Right cardiac atrium (tissue), 5 donors: ENCODE measurements around the gene SLC44A5. TPM values are rescaled to one million over a fixed set of nuclear protein-coding genes. Genes with fewer than 3 reads are reported as not detected.

ENCODE experiments used
- ATAC-seq, 2 donors: fragments of 200-7000 bp; cut with Tn5 transposase; one replicate each; pipeline versions ENCODE4 v1.8.0 to v1.9.1; 2020; ENCODE audit warnings: moderate library complexity in 2 of 2, mild to moderate bottlenecking in 1 of 2
- DNase-seq, 3 donors: peaks; one replicate each; pipeline ENCODE4 v3.0.0-alpha.2; 2020
- H3K27ac ChIP-seq: one replicate; pipeline ENCODE4 v1.5.1; 2013; ENCODE audit warnings: mild to moderate bottlenecking, low read length, control low read depth, moderate library complexity
- H3K27me3 ChIP-seq: one replicate; pipeline ENCODE4 v1.6.1; 2013; ENCODE audit not compliant: control insufficient read depth, insufficient read depth
- H3K4me1 ChIP-seq: one replicate; pipeline ENCODE4 v1.6.1; 2013; ENCODE audit warnings: low read length; ENCODE audit not compliant: control insufficient read depth, insufficient read depth
- H3K4me3 ChIP-seq: one replicate; pipeline ENCODE4 v1.5.1; 2013; ENCODE audit warnings: low read length, control low read depth
- H3K9me3 ChIP-seq: one replicate; pipeline ENCODE4 v1.6.1; 2013; ENCODE audit warnings: low read length; ENCODE audit not compliant: control insufficient read depth
- WGBS: extraction: QIAGEN DNeasy Blood & Tissue Kit; methylation state at CpG from one replicate; pipeline ENCODE4 v1.1.7; 2013; 5-methylcytosine and 5-hydroxymethylcytosine counted together
- intact Hi-C, 4 donors: fragments of 100-400 bp; cut with DNase I; formaldehyde crosslinking; loops; one replicate each; pipeline versions ENCODE4 v1.11.0 to v1.14.0; 2022 to 2023
- polyA plus RNA-seq: library from polyadenylated mRNA; stranded (reverse); fragments of 200-250 nt; gene quantifications from one replicate; pipeline ENCODE4 v1.2.3, GENCODE V29; 2013
- total RNA-seq, 4 donors: library from RNA; stranded (reverse); fragmentation: NEBNext Ultra II Directional; extraction: Animal tissue kit (Norgen Biotek cat#: 25700); gene quantifications; one replicate each; pipeline ENCODE4 v1.2.1, GENCODE V29; 2021
- donor health status: healthy with polysubstance abuse.
- donor health status: DM: no; HTN: yes; CAD: no.
- donor health status: DM: no; HTN: no; CAD: no.
- donor health status: DM: no; HTN: yes; CAD: no; lungs with severe emphysema.
- donor health status: DM: yes; HTN: yes; CAD: no.

Gene SLC44A5
- total and polyA plus RNA-seq, 5 donors: 0.48 to 4.1 (median 1.2) TPM

- H3K27me3 ChIP-seq: no peaks in the 10 kb centered on the region
- no peaks in the 10 kb centered on the region for H3K9me3 ChIP-seq
- H3K4me3 ChIP-seq: no peak overlapping the region
- no peak overlapping the region for H3K27ac ChIP-seq
- ATAC-seq (no peak), DNase-seq (no peak)
- intact Hi-C loops: no loop called here
- H3K4me1 ChIP-seq: peaks cover 1% of the 10 kb centered on the region
- 71% methylated on average over 2 of the region's 2 CpGs for WGBS
Measured at GRCh38 chr1:75170981-75171380, 439.9 kb downstream of the SLC44A5 start.

DNA sequence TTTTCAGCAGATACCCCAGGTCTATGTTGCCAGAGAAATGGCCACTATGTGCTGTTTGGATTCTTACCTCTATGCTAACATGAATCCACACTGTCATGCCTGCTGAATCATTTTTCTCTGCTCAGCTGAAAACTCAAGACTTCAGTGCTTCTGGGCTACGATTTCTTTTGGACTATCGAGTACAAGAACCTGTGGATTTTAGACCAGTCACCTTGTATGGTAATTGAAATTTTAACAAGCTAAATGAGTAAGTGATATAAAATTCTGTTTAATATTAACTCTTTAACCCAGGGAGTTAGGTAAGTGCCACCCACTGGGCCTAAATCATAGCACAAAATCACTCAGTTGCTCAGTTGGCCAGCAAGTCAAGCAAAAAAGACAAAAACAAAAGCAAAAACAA lies 440.9 kb downstream of the SLC44A5 start:
- Histone ChIP-seq H3K9me3 (no peaks in the 10 kb centered on the region), H3K4me3 (no peak overlapping the region), H3K27ac (no peak overlapping the region), H3K4me1 (peaks cover 1% of the 10 kb centered on the region), H3K27me3 (no peaks in the 10 kb centered on the region)
- no peak for ATAC-seq
- DNase-seq: no peak
- WGBS: 92% methylated on average over 2 of the region's 2 CpGs
- intact Hi-C loops: no loop called here

GRCh38 chr1:75166821-75167220 lies 444.1 kb downstream of the SLC44A5 start:
- WGBS: 79% methylated on average over 4 of the region's 4 CpGs
- Histone ChIP-seq H3K27ac (no peak overlapping the region), H3K4me1 (peaks cover 1% of the 10 kb centered on the region), H3K9me3 (no peaks in the 10 kb centered on the region), H3K27me3 (no peaks in the 10 kb centered on the region), H3K4me3 (no peak overlapping the region)
- ATAC-seq (no peak), DNase-seq (no peak)
- intact Hi-C loops: no loop called here

GRCh38 chr1:75165264-75165663 lies 445.6 kb downstream of the SLC44A5 start:
- ATAC-seq: no peak
- no peaks in the 10 kb centered on the region for H3K9me3 ChIP-seq
- H3K27me3 ChIP-seq: no peaks in the 10 kb centered on the region
- peaks cover 1% of the 10 kb centered on the region for H3K4me1 ChIP-seq
- intact Hi-C loops: no loop called here
- no peak for DNase-seq
- H3K4me3 ChIP-seq: no peak overlapping the region
- H3K27ac ChIP-seq: no peak overlapping the region

DNA sequence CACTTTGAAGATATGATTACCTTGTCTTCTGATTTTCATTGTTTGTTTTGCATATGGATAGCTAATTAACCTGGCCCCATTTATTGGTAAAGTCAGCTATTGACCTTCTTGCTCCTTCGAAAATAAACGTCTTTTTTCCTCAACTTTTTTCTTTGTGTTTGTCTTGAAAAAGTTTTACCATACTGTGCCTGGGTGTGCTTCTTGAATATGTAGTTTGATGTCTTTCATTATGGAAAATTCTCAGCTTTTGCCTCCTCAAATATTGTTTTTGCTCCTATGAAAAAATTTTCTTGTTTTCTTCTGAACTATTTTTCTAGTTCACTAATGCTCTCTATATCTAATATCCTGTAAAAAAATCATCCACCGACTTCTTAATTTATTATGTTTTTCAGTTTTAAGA lies 451.8 kb downstream of the SLC44A5 start:
- no peak overlapping the region for H3K4me3 ChIP-seq
- H3K27ac ChIP-seq: no peak overlapping the region
- ATAC-seq (no peak), DNase-seq (no peak)
- H3K9me3 ChIP-seq: no peaks in the 10 kb centered on the region
- H3K27me3 ChIP-seq: no peaks in the 10 kb centered on the region
- no peaks in the 10 kb centered on the region for H3K4me1 ChIP-seq
- WGBS: 79% methylated on average over 3 of the region's 3 CpGs
- intact Hi-C loops: no loop called here

Other genes starting within 250 kb of the SLC44A5 start
- 100 to 1,000 TPM; 171 to 197 (median 184) TPM for gene ACADM, start 113.6 kb upstream of the SLC44A5 start, total RNA-seq
- 105 TPM for gene ACADM, start 113.6 kb upstream of the SLC44A5 start, polyA plus RNA-seq
- 10 to 100 TPM; 55.4 to 67.2 (median 57.1) TPM for gene RABGGTB, start 175.1 kb upstream of the SLC44A5 start, total RNA-seq
- 50.0 TPM for gene RABGGTB, start 175.1 kb upstream of the SLC44A5 start, polyA plus RNA-seq
- under 1 TPM; 0.43 to 0.76 (median 0.59) TPM for gene MSH4, start 185.8 kb upstream of the SLC44A5 start, total RNA-seq
- 0.16 TPM for gene MSH4, start 185.8 kb upstream of the SLC44A5 start, polyA plus RNA-seq